Measurements from ENCODE around the gene PPP1CA. TPM values are rescaled to one million over a fixed set of nuclear protein-coding genes. Genes with fewer than 3 reads are reported as not detected.
A peak's percentile ranks its signal among the peaks of the same experiment; 100 is the strongest.

PPP1CA gene
- total RNA-seq, 1 experiment from 2014 or later, result 384 TPM

- H3K4me3 ChIP-seq (ENCODE audit: low read depth, low read length), result 0 out of 2 replicates have a peak overlapping the region, but pooled peaks have one; percentile 5
- peaks cover 14% of the 10 kb centered on the region for H3K4me1 Mint-ChIP-seq (ENCODE audit: low read depth, unreplicated experiment)
- intact Hi-C loops (cut with micrococcal nuclease; ENCODE audit: unreplicated experiment), result no loop called here
- TF ChIP-seq, protein P1, sequence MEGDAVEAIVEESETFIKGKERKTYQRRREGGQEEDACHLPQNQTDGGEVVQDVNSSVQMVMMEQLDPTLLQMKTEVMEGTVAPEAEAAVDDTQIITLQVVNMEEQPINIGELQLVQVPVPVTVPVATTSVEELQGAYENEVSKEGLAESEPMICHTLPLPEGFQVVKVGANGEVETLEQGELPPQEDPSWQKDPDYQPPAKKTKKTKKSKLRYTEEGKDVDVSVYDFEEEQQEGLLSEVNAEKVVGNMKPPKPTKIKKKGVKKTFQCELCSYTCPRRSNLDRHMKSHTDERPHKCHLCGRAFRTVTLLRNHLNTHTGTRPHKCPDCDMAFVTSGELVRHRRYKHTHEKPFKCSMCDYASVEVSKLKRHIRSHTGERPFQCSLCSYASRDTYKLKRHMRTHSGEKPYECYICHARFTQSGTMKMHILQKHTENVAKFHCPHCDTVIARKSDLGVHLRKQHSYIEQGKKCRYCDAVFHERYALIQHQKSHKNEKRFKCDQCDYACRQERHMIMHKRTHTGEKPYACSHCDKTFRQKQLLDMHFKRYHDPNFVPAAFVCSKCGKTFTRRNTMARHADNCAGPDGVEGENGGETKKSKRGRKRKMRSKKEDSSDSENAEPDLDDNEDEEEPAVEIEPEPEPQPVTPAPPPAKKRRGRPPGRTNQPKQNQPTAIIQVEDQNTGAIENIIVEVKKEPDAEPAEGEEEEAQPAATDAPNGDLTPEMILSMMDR (IDR thresholded peaks at IDR 0.05; ENCODE audit: insufficient read depth in 1 of 2, low read depth in 1 of 2, low read length in 1 of 2, severe bottlenecking in 1 of 2, unreplicated experiment in 1 of 2), result no peak
- no peaks in the 10 kb centered on the region for H3K9me3 Mint-ChIP-seq (ENCODE audit: unreplicated experiment)
- H3K36me3 Mint-ChIP-seq (ENCODE audit: insufficient read depth, unreplicated experiment), result peaks cover 16% of the 10 kb centered on the region
- no peaks in the 10 kb centered on the region for H3K9me3 ChIP-seq
- peaks cover 45% of the 10 kb centered on the region for H3K4me1 ChIP-seq
- ChIA-PET CTCF (interaction anchor here (0.7 to 17.9 kb wide), 7 partner anchors 10 to 238 kb away, joined by 3 to 775 read pairs (median 14); partner anchors contain the start of genes CLCF1, PPP1CA and RAD9A), POLR2A (interaction anchor here (0.9 to 1.7 kb wide), 3 partner anchors 19 to 113 kb away, joined by 3 to 8 read pairs (median 8); partner anchors contain the start of genes CLCF1 and PPP1CA)
- H3K27me3 ChIP-seq (replicated peaks; ENCODE audit: control insufficient read depth, insufficient read depth, low read length), result no peaks in the 10 kb centered on the region
- no TSS peak for BruUV-seq (replicated peaks)
- H3K36me3 ChIP-seq (ENCODE audit: control insufficient read depth, insufficient read depth, low read length), result no peaks in the 10 kb centered on the region
- H3K27ac Mint-ChIP-seq (ENCODE audit: unreplicated experiment), result peak overlapping the region; percentile 81
- peak in 1 of 2 experiments; percentile 46 for DNase-seq
- H3K4me3 Mint-ChIP-seq (ENCODE audit: unreplicated experiment), result peak overlapping the region; percentile 83
- no peaks in the 10 kb centered on the region for H3K27me3 Mint-ChIP-seq (ENCODE audit: insufficient read depth, unreplicated experiment)
Observed at GRCh38 chr11:67355023-67355793, 46.5 kb downstream of the PPP1CA start.

- no peaks in the 10 kb centered on the region for H3K9me3 ChIP-seq
- H3K4me1 ChIP-seq, result peaks cover 45% of the 10 kb centered on the region
- H3K27ac Mint-ChIP-seq (ENCODE audit: unreplicated experiment), result peak overlapping the region; percentile 81
- H3K27me3 Mint-ChIP-seq (ENCODE audit: insufficient read depth, unreplicated experiment), result no peaks in the 10 kb centered on the region
- DNase-seq, result peak; percentile 91 to 97
- intact Hi-C loops (cut with micrococcal nuclease; ENCODE audit: unreplicated experiment), result loop anchor here (1.0 to 5.0 kb wide), 2 partner anchors 8 to 228 kb away; partner anchors contain the start of gene GSTP1
- CTCF ChIA-PET, result interaction anchor here (0.6 to 17.9 kb wide), 8 partner anchors 8 to 259 kb away, joined by 3 to 775 read pairs (median 14); partner anchors contain the start of genes CLCF1, PPP1CA and RAD9A
- H3K9me3 Mint-ChIP-seq (ENCODE audit: unreplicated experiment), result no peaks in the 10 kb centered on the region
- POLR2A ChIA-PET, result interaction anchor here (1.0 to 2.7 kb wide), 7 partner anchors 19 to 82 kb away, joined by 3 to 31 read pairs (median 5); partner anchors contain the start of genes CLCF1, PPP1CA and RAD9A
- TF ChIP-seq, protein P1 (IDR thresholded peaks at IDR 0.05; ENCODE audit: insufficient read depth in 1 of 2, low read depth in 1 of 2, low read length in 1 of 2, severe bottlenecking in 1 of 2, unreplicated experiment in 1 of 2), result peak; percentile 21 to 24
- H3K36me3 Mint-ChIP-seq (ENCODE audit: insufficient read depth, unreplicated experiment), result peaks cover 16% of the 10 kb centered on the region
- H3K36me3 ChIP-seq (ENCODE audit: control insufficient read depth, insufficient read depth, low read length), result no peaks in the 10 kb centered on the region
- H3K4me1 Mint-ChIP-seq (ENCODE audit: low read depth, unreplicated experiment), result peaks cover 18% of the 10 kb centered on the region
- TSS peak; percentile 96 for BruUV-seq (replicated peaks)
- peak overlapping the region; percentile 50 for H3K4me3 ChIP-seq (ENCODE audit: low read depth, low read length)
- H3K27me3 ChIP-seq (replicated peaks; ENCODE audit: control insufficient read depth, insufficient read depth, low read length), result no peaks in the 10 kb centered on the region
- H3K4me3 Mint-ChIP-seq (ENCODE audit: unreplicated experiment), result peak overlapping the region; percentile 83
Observed at GRCh38 chr11:67354075-67355022, 47.3 kb downstream of the PPP1CA start.

Data from Caco-2 (cell line).